CD4-positive, alpha-beta T cell treated with Interleukin-15 for 1 hour (primary cell): ENCODE measurements around the gene NCKAP5.

Source experiments
- DNase-seq: peaks from one replicate; pipeline ENCODE4 v3.0.0-alpha.2; 2020

NCKAP5 gene

DNA sequence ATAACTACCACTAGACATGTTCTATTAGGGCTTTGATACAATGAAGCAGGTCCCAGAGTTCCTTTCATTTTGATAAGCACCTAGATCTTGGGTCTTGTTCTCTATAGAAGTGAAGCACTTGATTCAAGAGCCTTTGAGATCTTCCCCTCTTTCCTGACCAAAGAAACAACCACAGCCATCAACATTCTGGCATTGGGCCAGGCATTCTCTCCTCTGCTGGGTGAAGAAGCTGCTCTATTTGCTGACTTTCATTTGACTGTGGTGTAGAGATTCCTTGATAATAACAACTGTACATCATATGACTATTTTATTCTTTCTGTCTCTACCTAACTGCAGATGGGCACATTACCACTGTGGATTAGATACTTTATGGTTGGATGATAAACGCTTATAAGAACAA, 801.7 kb downstream of the NCKAP5 start:
- no peak for DNase-seq

- no peak for DNase-seq
Observed at GRCh38 chr2:132761437-132761836, 806.8 kb downstream of the NCKAP5 start.

- DNase-seq, result no peak
Observed at GRCh38 chr2:132760971-132761370, 807.3 kb downstream of the NCKAP5 start.

DNA sequence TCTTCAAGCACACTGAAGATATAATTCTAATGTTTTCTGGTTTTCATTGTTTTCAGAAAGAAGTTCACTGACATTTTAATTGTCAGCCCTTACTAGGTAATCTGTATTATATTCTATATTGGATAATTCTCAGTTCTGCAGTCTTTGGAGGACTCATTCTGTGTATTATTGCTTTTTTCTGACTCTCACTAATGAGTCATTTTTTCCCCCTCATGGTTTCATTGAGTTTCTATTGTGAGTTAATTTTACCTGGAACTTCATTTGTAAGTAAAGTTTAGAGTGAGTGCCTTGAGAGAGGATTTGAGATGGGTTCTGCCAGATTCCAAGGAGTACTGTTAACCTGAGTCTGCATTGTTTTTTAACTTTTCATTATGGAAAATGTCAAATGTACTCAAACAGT, 807.9 kb downstream of the NCKAP5 start:
- DNase-seq, result no peak

DNA sequence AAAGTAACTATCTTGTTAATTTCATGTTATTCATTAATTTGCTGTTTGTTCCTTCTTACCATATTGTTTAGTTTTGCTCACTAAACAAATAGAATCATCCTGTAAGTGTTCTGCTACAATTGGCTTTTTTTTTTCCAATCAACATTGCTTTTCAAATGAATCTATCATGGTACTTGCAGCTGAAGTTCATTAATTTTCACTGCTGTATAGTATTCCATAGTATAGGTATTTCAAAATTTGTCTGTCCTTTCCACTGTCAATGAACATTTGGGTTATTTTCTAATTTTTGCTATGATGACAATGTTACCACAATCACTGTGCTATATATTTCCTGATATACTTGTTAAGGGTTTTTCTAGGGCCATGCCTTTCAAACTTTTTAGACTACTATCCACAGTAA, 809.3 kb downstream of the NCKAP5 start:
- no peak for DNase-seq

DNA sequence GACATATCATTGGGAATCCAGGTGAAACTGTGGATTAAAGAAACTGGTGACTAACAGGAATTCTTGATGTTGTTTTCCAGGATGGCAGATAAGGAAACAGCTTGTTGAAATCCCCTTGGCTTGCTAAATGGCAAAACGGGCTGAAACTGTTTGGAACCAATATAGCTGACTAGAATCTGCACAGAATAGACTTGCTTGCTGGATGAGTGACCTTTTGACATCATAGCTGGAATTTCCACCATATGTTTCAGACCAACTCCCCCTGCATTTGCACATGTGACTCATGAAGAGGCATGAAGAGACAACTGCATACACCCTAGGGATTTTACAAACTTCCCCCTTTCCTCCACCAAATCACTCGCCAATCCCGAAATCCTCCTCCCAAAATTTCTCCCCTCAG, 810.6 kb downstream of the NCKAP5 start:
- no peak for DNase-seq

GRCh38 chr2:132757002-132757589, 811.2 kb downstream of the NCKAP5 start:
- DNase-seq, result no peak

- no peak for DNase-seq
Observed at GRCh38 chr2:132754867-132755472, 813.3 kb downstream of the NCKAP5 start.

- DNase-seq, result no peak
Observed at GRCh38 chr2:132754392-132754791, 813.9 kb downstream of the NCKAP5 start.

DNA sequence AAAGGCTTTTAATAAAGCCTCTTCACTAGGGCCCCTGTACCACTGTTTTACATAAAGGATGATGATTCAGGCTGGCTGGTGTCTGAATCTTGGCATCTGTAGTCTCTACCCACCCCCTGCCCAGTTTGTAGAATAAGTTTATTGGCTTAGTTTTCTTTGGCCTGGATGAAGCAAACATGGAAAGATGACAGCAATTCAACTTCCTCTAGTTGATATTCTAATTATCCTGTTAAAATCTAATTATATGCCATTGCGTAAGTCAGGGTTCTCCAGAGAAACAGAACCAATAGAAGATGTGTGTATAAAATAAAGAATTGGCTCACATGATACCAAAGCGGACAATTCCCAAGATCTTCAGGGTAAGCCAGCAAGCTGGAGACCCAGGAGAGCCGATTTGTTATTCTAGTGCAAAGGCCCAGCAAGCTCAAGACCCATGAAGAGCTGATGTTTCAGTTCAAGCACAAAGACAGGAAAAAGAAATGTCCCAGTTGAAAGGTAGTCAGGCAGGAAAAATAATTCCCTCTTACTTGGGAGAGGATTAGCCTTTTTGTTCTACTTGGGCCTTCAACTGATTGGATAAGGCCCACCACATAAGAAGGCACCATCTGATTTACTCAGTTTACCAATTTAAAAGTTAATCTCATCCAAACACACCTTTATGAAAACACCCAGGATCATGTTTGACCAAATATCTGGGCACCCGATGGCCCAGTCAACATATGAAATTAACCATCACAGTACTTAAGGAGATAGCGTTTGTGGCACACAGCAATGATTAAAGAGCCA, 815.6 kb downstream of the NCKAP5 start:
- no peak for DNase-seq

DNA sequence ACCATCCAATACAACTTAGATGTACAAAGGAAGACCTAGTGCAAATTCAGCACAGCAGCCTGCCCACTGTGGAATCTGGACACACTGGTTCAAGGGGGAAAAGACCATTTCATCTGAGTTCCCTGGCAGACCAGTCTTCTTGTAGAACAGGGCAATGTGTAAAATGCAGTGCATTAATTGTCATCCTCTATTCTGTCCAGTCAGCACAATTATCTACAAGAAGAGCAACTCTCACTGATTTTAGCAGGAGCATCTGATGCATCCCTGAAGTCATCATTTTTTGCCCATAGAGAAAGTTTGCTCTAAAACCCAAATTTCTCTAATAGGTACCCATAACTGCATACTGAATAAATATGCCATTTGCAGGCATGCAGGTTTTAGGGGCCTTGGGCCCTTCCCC, 816.4 kb downstream of the NCKAP5 start:
- DNase-seq, result no peak

- DNase-seq, result no peak
Observed at GRCh38 chr2:132750606-132751005, 817.7 kb downstream of the NCKAP5 start.

DNA sequence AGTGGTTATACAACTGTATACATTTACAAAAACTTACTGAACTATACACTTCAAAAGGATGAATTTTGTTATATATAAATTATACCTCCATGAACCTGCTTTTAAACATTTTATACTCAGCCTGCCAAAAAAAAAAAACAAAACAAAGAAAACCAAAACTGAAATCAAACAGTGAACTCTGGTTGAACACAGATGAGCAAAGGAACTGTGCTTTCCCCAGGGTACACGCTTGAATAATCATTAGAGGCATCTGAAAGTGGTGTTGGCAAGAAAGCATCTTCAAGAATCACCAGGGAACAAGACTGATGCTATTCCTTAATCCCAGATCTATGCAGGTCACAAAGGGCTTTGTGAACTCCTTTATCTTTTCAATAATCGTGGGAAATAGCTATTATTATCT, 821.2 kb downstream of the NCKAP5 start:
- no peak for DNase-seq

DNA sequence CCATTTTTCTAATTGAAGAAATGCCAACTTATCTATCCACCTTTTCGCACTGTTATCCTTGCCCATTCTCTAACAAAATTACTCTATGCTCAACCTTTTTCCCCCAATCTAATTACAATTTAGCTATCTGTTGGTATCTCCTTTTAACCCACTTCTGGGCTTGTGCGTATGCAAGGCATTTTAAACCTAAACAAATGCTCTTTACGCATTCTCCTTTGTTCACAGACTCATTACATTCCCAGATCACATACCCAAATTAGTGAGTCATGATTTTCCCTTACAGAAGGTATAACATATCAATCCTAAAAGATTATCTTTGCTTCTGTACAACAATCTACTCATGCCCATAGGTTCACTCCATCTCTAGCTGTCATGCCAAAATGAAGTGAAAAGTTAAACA, 826.5 kb downstream of the NCKAP5 start:
- DNase-seq, result no peak

GRCh38 chr2:132740081-132740720, 828.1 kb downstream of the NCKAP5 start:
- no peak for DNase-seq

- DNase-seq, result no peak
Observed at GRCh38 chr2:132738223-132738622, 830.0 kb downstream of the NCKAP5 start.

DNA sequence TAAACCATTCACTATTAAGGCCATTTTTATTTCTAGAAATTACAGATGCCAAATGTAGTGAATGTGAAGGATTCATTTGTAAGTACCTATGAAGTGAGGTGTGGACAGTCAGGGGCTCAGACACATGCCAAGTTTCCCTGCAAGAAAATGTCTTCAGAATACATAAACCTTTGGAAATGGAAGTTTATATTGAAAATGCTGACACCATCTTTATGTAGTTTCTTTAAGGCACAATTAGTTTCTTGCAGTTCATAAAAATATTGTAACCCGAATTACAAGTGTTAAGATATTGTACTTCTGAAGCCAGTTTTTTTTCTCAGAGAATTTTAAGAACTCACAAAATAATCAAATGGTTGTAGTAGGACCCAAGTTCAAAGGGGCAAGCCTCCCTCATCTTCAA, 832.2 kb downstream of the NCKAP5 start:
- DNase-seq, result no peak

DNA sequence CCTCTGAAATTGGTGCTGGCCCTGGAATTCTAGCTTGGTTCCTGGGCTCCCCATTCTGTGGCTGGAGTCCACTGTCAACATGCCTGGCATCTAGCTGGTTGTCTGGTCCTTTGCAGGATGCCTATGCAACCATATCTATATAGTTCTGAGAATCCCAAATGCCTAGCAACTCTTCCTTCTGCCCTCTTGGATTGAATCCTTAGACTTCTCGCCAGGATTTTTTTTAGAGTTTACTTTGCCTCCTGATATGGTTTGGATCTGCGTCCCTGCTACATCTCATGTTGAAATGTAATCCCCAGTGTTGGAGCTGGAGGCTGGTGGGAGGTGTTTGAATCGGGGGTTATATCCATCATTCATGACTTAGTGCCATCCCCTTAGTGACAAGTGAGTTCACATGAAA, 833.3 kb downstream of the NCKAP5 start:
- no peak for DNase-seq

DNA sequence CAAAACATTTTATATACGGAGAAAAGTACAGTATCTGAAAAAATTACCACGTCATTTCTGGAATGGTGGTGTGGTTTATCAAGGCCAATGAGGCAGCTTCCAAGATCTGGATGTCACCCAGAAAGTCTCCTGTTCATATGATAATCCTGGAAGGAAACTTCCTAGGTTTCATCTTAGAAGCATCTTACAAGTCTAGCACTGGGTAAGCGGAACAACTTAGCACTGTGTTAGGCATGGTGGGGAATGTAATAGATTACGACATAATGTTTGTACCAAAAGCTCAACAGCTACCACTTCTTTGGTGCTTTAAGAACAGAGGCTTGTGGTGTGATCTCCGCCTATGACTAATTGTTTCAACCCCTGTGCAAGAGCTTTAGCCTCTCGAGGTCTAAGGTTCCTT, 835.2 kb downstream of the NCKAP5 start:
- no peak for DNase-seq

- no peak for DNase-seq
Observed at GRCh38 chr2:132732694-132733093, 835.6 kb downstream of the NCKAP5 start.

GRCh38 chr2:132731441-132731840, 836.8 kb downstream of the NCKAP5 start:
- DNase-seq, result no peak

GRCh38 chr2:132730611-132731010, 837.7 kb downstream of the NCKAP5 start:
- DNase-seq, result no peak

GRCh38 chr2:132729522-132729921, 838.7 kb downstream of the NCKAP5 start:
- DNase-seq, result no peak

DNA sequence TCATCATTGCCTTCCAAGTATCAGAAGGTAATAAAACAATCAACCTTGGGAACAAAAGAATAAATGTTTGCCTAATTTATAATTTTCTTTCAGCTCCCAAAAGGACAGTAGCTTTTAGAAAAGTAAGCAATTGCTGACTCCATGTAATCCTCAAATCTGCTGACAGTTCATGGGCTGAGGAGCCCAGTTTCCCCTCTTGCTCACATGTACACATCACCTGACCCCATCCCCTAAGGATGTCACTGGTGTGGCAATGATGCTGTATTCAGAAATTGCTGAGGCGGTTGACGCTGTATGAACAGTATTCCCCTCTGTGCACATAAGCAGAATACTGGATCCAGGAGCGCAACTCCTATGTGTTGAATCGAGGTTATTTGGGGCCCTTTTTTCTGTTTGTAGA, 842.1 kb downstream of the NCKAP5 start:
- DNase-seq, result no peak
